HG02885 (cell line): ENCODE results near the gene CLDN4.

ENCODE experiments used
- ATAC-seq: cut with Tn5 transposase; IDR thresholded peaks from one replicate; pipeline ENCODE4 v1.9.1; 2021; ENCODE audit warnings: mild to moderate bottlenecking; ENCODE audit not compliant: unreplicated experiment, poor library complexity

Gene CLDN4

DNA sequence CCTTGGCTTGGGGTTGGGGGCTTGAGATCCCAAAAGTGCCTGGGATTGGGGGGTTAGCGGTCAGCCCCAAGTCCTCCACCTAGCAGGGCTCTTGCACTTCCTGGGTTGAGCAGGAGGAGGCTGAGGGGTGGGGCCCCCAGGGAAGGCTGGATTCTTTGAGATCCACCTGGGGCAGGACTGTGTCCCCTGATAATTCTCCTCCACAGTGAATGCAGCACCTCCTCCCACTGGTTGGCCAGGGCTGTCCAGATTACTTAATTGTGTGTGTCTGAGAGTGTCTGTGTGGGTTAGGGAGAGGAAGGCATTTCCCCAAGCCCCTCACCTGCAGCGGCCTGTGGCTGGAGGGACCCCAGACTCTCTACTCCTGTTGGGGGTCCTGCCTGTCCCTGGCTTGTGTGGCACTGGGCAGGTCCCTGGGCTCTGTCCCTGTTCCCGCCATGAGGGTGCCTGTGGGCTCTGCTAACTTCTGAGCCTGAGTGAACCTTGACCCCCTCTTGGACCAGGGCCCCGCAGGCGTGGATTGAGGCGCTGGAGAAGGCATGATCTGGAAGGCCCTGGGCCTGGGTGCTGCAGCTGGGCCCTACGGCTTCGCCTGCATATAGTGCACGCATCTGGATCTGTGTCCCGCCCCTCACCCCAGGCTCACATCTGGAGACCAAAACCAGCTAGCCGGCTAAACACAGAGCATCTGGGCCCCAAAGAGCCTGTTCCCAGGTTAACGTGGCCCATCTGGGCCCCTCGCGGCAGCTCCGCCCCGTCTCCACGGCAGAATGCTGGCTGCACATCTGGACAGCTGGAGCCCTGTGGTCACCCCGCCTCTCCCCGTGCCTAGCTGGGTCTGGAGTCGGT, 40.6 kb downstream of the CLDN4 start:
- no peak for ATAC-seq

GRCh38 chr7:73872056-73872908, 41.5 kb downstream of the CLDN4 start:
- ATAC-seq, result no peak

GRCh38 chr7:73876361-73876760, 45.6 kb downstream of the CLDN4 start:
- no peak for ATAC-seq

- ATAC-seq, result no peak
These were observed 46.2 kb downstream of the CLDN4 start for GRCh38 chr7:73876973-73877372.

DNA sequence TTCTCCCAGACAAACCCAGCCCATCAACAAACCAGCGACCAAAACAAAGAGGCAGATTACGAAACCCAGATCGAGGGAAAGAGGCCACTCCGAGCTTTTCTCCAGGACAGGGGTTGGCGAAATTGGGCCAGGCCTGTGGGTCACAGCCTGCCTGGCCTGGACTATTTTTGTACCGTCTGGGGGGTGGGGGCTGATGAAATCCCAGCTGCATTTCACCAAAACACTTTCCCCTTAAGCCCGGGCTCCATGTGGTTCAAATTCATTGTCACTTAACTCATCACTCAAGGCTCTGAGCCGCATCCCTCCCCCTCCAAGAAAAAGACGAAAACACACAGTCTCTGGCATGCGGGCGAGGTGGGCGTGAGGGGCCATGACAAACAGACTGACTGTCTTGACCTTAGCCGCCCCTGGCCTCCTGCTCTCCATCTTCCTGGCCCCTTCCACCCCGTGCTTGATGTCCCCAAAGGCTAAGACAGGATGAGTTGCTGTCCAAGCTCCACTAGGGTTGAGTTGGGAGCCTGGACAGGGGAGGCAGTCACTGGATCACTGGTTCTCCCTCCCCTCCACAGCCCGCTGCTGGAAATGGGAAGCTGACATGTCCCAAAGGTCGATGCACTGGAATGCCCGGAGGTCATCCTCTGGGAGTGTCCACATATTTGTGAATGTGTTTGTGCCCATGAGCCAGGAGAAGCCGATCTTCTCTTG, 49.3 kb downstream of the CLDN4 start:
- ATAC-seq, result no peak

GRCh38 chr7:73880755-73881328, 50.0 kb downstream of the CLDN4 start:
- ATAC-seq, result no peak

DNA sequence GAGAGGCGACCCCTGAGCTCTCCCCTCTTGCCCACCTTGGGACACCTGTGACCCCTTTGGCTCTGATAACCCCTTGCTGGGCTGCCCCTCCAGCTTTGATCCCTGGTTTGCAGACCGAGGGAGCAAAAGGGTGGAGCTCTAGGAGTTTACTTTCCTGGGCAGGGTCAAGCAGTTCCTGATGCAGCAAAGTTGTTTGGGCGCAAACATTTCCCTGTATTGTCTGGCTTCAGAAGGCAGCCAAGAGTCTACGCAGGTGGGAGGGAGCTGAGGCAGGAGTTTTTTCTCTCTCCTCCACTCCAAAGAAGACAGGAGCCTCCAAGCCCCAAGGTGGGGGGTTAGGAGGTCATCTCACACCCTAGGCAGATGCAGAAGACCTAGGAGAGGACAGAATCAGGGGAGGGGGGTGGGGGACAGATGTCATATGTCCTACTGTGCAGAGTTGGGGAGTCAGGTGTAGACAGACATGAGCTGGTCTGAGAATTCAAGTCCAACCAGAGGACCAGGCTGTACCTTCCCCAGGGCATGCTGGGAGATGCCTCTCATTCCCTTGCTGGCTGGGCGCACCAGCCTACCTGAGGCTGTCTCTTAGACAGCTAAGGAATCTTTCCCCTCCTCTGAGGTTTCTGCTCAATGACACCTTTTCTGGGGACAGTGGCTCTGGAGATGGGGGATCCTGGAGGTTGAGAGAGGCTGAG, 50.7 kb downstream of the CLDN4 start:
- ATAC-seq, result no peak

DNA sequence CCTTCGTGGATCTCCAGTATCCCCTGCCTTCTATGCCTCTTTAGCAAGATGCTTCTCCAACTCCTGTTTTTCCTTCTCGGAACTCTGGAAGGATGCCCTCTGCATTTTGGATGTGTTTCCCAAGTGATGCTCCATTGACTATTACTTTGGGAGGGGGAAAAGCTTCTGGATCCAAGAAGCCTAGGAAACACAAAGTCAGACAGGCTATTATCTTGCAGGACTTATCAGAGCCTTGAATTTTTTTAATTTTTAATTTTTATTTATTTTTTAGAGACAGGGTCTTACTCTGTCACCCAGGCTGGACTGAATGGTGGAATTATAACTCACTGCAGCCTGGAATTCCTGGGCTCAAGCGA, 51.2 kb downstream of the CLDN4 start:
- ATAC-seq, result no peak
